Tibial nerve (tissue), 4 donors: ENCODE measurements around the gene CFAP410.
"Not testable (repeated sequence)": the region's sequence is repeated elsewhere in the genome, so short reads cannot be mapped to it uniquely, and the experiment has no call there.

Experiments used
- EP300 ChIP-seq, 2 donors: sonication (generic); formaldehyde crosslinking; IDR thresholded peaks; one replicate each; pipeline ENCODE4 v1.6.1; 2017; ENCODE audit warnings: antibody characterized with exemption in 2 of 2, mild to moderate bottlenecking in 1 of 2
- POLR2A ChIP-seq, 2 donors: fragments of 450-650 bp; IDR thresholded peaks; one replicate each; pipeline ENCODE4 v1.6.1; 2017; ENCODE audit warnings: antibody characterized with exemption in 2 of 2, mild to moderate bottlenecking in 2 of 2, moderate library complexity in 2 of 2
- TF ChIP-seq, protein P1 (sequence below), 5 experiments: fragments of 200-600 bp in 3 of 5; fragments of 450-650 bp in 2 of 5; sonication (generic) in 3 of 5; IDR thresholded peaks; one replicate each; pipeline ENCODE4 v1.5.1; 2016 to 2019; ENCODE audit warnings: antibody characterized with exemption in 5 of 5, mild to moderate bottlenecking in 3 of 5, moderate library complexity in 2 of 5

DNA sequence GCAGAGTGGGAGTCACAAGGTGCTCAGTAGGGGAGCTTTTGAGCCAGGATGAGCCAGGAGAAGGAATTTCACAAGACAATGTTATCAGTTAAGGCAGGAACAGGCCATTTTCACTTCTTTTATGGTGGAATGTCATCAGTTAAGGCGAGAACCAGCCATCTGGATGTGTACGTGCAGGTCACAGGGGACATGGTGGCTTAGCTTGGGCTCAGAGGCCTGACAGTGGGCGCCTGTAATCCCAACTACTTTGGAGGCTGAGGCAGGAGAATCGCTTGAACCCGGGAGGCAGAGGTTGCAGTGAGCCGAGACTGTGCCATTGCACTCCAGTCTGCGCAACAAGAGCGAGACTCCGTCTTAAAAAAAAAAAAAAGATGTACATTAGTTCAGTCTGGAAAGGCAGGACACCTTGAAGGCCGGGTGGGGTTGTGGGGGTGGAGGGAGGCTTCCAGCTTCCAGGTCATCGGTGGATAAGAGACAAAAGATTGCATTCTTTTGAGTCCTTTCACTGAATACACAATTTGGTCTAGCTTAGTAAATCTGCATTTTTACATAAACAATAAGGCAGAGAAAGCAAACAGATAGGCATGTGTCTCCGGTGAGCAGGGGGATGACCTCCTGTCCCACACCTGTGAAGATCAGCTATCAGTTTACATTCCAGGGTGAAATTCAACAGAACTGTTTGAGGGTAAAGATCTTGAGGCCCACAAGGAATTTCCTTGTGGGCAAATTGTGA lies 2.7 kb upstream of the CFAP410 start:
- TF ChIP-seq, protein P1, sequence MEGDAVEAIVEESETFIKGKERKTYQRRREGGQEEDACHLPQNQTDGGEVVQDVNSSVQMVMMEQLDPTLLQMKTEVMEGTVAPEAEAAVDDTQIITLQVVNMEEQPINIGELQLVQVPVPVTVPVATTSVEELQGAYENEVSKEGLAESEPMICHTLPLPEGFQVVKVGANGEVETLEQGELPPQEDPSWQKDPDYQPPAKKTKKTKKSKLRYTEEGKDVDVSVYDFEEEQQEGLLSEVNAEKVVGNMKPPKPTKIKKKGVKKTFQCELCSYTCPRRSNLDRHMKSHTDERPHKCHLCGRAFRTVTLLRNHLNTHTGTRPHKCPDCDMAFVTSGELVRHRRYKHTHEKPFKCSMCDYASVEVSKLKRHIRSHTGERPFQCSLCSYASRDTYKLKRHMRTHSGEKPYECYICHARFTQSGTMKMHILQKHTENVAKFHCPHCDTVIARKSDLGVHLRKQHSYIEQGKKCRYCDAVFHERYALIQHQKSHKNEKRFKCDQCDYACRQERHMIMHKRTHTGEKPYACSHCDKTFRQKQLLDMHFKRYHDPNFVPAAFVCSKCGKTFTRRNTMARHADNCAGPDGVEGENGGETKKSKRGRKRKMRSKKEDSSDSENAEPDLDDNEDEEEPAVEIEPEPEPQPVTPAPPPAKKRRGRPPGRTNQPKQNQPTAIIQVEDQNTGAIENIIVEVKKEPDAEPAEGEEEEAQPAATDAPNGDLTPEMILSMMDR (IDR thresholded peaks at IDR 0.05): not testable (repeated sequence)
- not testable (repeated sequence) for TF ChIP-seq EP300, POLR2A (IDR thresholded peaks at IDR 0.05)
